ENCODE measurements around the gene UBTD1.

Gene UBTD1

GRCh38 chr10:97618733-97619132, 120.0 kb downstream of the UBTD1 start:
- no CpG with 5 or more reads among the region's 4 CpGs for WGBS (ENCODE audit: extremely low coverage, insufficient coverage, insufficient read length)
- Histone ChIP-seq H3K18ac (ENCODE audit: low read length) (no peak overlapping the region), H3K79me1 (ENCODE audit: low read length) (no peaks in the 10 kb centered on the region), H2BK12ac (ENCODE audit: low read length) (no peak overlapping the region), H3K79me2 (ENCODE audit: control insufficient read depth, insufficient read depth, low read length, poor library complexity) (no peaks in the 10 kb centered on the region), H3K4me1 (ENCODE audit: control insufficient read depth in 1 of 2, insufficient read depth in 2 of 2, low read length in 2 of 2) (no peaks in the 10 kb centered on the region), H4K8ac (ENCODE audit: low read depth, low read length) (no peak overlapping the region), H3K4me2 (ENCODE audit: low read length) (no peak overlapping the region), H2BK5ac (ENCODE audit: low read depth, low read length, poor library complexity) (no peak overlapping the region), H3K9me3 (ENCODE audit: insufficient read depth, low read depth, low read length) (no peaks in the 10 kb centered on the region), H3K27me3 (ENCODE audit: insufficient read depth, low read length) (no peaks in the 10 kb centered on the region), H3K36me3 (ENCODE audit: control insufficient read depth in 1 of 2, insufficient read depth in 2 of 2, low read length in 2 of 2) (no peaks in the 10 kb centered on the region), H4K12ac (ENCODE audit: low read depth, low read length) (no peak overlapping the region), H3K9ac (ENCODE audit: low read length) (no peak overlapping the region), H3K23ac (ENCODE audit: low read length) (no peak overlapping the region), H3K4me3 (ENCODE audit: low read depth, low read length) (no peak overlapping the region), H3K14ac (ENCODE audit: low read length) (no peak overlapping the region), H3K27ac (ENCODE audit: low read depth, low read length) (no peak overlapping the region), H2AFZ (ENCODE audit: insufficient read depth, low read length, poor library complexity) (no peak overlapping the region), H2BK120ac (ENCODE audit: insufficient read depth, low read length, poor library complexity) (no peak overlapping the region), H4K91ac (ENCODE audit: low read depth, low read length) (no peak overlapping the region), H2AK5ac (ENCODE audit: low read length) (no peak overlapping the region), H3K4ac (ENCODE audit: low read depth, low read length) (no peak overlapping the region)
- no peak for DNase-seq
